B cell (primary cell): ENCODE measurements around the gene TBC1D2B. TPM values are rescaled to one million over a fixed set of nuclear protein-coding genes. Genes with fewer than 3 reads are reported as not detected.
A peak's percentile ranks its signal among the peaks of the same experiment; 100 is the strongest.

ENCODE experiments used
- ATAC-seq: fragments of 200-7000 bp; cut with Tn5 transposase; one replicate; pipeline ENCODE4 v1.10.0; 2021; ENCODE audit warnings: low read depth, mild to moderate bottlenecking, moderate number of reproducible peaks, moderate library complexity
- CTCF ChIA-PET: fragments of 350-600 bp; sonication (Branson Sonifier 250); formaldehyde crosslinking; loops from one replicate; lab custom pipeline; 2021; ENCODE audit warnings: antibody characterized with exemption, inconsistent platforms; lab: Charles Lee
- POLR2A ChIA-PET: fragments of 350-600 bp; sonication (Branson Sonifier 250); formaldehyde crosslinking; loops from one replicate; lab custom pipeline; 2021; ENCODE audit warnings: antibody characterized with exemption; lab: Charles Lee
- DNase-seq: peaks from one replicate; pipeline ENCODE4 v3.0.0; 2013
- H2AFZ ChIP-seq: 2 replicates; pipeline ENCODE4 v1.6.1; 2012; ENCODE audit warnings: mild to moderate bottlenecking, low read depth, low read length; ENCODE audit not compliant: insufficient read depth, poor library complexity, severe bottlenecking
- H3K27ac ChIP-seq, 2 donors: 1 replicate in 1 of 2; 2 replicates in 1 of 2; pipeline ENCODE4 v1.5.1; 2012 to 2013; ENCODE audit warnings: low read length in 2 of 2, mild to moderate bottlenecking in 2 of 2, moderate library complexity in 1 of 2
- H3K27me3 ChIP-seq, 4 experiments: fragments of 200-600 bp in 1 of 4; sonication (generic) in 1 of 4; replicated peaks in 1 of 4; 1 replicate in 2 of 4; 2 replicates in 2 of 4; pipeline versions ENCODE4 v1.6.1 to v1.7.0; 2013 to 2016; ENCODE audit warnings: low read length in 3 of 4, mild to moderate bottlenecking in 2 of 4, mixed read lengths in 1 of 4, moderate library complexity in 1 of 4; ENCODE audit not compliant: insufficient read depth in 4 of 4, control insufficient read depth in 3 of 4; ENCODE audit errors: control extremely low read depth in 1 of 4
- H3K36me3 ChIP-seq, 2 experiments: replicated peaks in 1 of 2; 1 replicate in 1 of 2; 2 replicates in 1 of 2; pipeline versions ENCODE4 v1.6.1 to v1.7.1; 2013; ENCODE audit warnings: low read length in 1 of 2; ENCODE audit not compliant: insufficient read depth in 2 of 2, control insufficient read depth in 1 of 2; ENCODE audit errors: control extremely low read depth in 1 of 2, extremely low read depth in 1 of 2
- H3K4me1 ChIP-seq, 2 donors: fragments of 200-600 bp in 1 of 2; sonication (generic) in 1 of 2; 1 replicate in 1 of 2; 2 replicates in 1 of 2; pipeline versions ENCODE4 v1.5.1 to v1.6.1; 2013 to 2017; ENCODE audit warnings: low read length in 2 of 2; ENCODE audit not compliant: control insufficient read depth in 2 of 2, insufficient read depth in 2 of 2
- H3K4me2 ChIP-seq: replicated peaks from 2 replicates; pipeline ENCODE3; 2012; ENCODE audit warnings: mild to moderate bottlenecking, low read depth, low read length; ENCODE audit not compliant: poor library complexity, severe bottlenecking
- H3K4me3 ChIP-seq, 5 experiments: fragments of 200-600 bp in 1 of 5; sonication (generic) in 1 of 5; 1 replicate in 3 of 5; 2 replicates in 2 of 5; pipeline versions ENCODE4 v1.5.1 to v1.7.0; 2011 to 2016; ENCODE audit warnings: low read length in 4 of 5, mild to moderate bottlenecking in 4 of 5, low read depth in 2 of 5, control low read depth in 1 of 5, moderate library complexity in 1 of 5; ENCODE audit not compliant: insufficient read depth in 1 of 5; ENCODE audit errors: control extremely low read depth in 1 of 5, extremely low read depth in 1 of 5
- H3K79me2 ChIP-seq: fragments of 200-600 bp; sonication (generic); one replicate; pipeline ENCODE4 v1.6.0; 2016; ENCODE audit warnings: low read length; ENCODE audit not compliant: control insufficient read depth, insufficient read depth
- H3K9ac ChIP-seq: fragments of 200-600 bp; sonication (generic); 2 replicates; pipeline ENCODE4 v1.6.1; 2017; ENCODE audit warnings: mild to moderate bottlenecking, low read length, moderate library complexity
- H3K9me3 ChIP-seq, 3 donors: one replicate each; pipeline versions ENCODE4 v1.6.1 to v1.7.1; 2013; ENCODE audit warnings: low read length in 2 of 3; ENCODE audit not compliant: control insufficient read depth in 2 of 3, insufficient read depth in 1 of 3; ENCODE audit errors: control extremely low read depth in 1 of 3
- H4K20me1 ChIP-seq: 2 replicates; pipeline ENCODE4 v1.6.0; 2012; ENCODE audit warnings: mild to moderate bottlenecking, low read length; ENCODE audit not compliant: insufficient read depth, control insufficient read depth, poor library complexity, severe bottlenecking
- H3K27ac Mint-ChIP-seq: one replicate; pipeline ENCODE4 v1.8.0; 2021; ENCODE audit warnings: mixed read lengths
- H3K27me3 Mint-ChIP-seq: one replicate; pipeline ENCODE4 v1.8.0; 2021; ENCODE audit warnings: mixed read lengths
- H3K4me1 Mint-ChIP-seq: one replicate; pipeline ENCODE4 v1.8.0; 2021; ENCODE audit warnings: mixed read lengths
- H3K4me3 Mint-ChIP-seq: one replicate; pipeline ENCODE4 v1.8.0; 2021; ENCODE audit warnings: mixed read lengths
- H3K9me3 Mint-ChIP-seq: one replicate; pipeline ENCODE4 v1.8.0; 2022; ENCODE audit warnings: mixed read lengths; ENCODE audit not compliant: insufficient read depth
- EZH2 ChIP-seq: IDR thresholded peaks from 2 replicates; pipeline ENCODE4 v1.6.1; 2012; ENCODE audit warnings: borderline replicate concordance, low read depth, mild to moderate bottlenecking, moderate library complexity, low read length; ENCODE audit not compliant: insufficient read depth, poor library complexity, severe bottlenecking
- WGBS: methylation state at CpG from one replicate; pipeline ENCODE4 v1.1.5; 2013; ENCODE audit warnings: missing lambda C conversion rate; ENCODE audit not compliant: insufficient coverage; 5-methylcytosine and 5-hydroxymethylcytosine counted together
- intact Hi-C: fragments of 100-400 bp; cut with micrococcal nuclease; formaldehyde crosslinking; loops from one replicate; pipeline ENCODE4 v1.10.0; 2022
- polyA plus RNA-seq: library from polyadenylated mRNA; depleted of rRNA; stranded (reverse); fragments of >200 nt; gene quantifications from 2 replicates; pipeline ENCODE4 v1.2.3, GENCODE V29; 2012
- total RNA-seq, 2 donors: library from RNA; stranded (reverse); fragments of 120-200 nt in 1 of 2; gene quantifications; 1 replicate in 1 of 2; 2 replicates in 1 of 2; pipeline versions ENCODE4 v1.2.3 to v1.2.4, GENCODE V29; 2013 to 2022
- TF ChIP-seq, protein P1 (sequence below): fragments of 200-600 bp; IDR thresholded peaks from one replicate; pipeline ENCODE4 v1.8.0; 2022; ENCODE audit warnings: antibody characterized with exemption, mild to moderate bottlenecking

The TBC1D2B gene
- total and polyA plus RNA-seq, 2 donors (not counting 1 experiment from before 2014, with no cell fraction given) = 8.5 to 26.1 TPM

DNA sequence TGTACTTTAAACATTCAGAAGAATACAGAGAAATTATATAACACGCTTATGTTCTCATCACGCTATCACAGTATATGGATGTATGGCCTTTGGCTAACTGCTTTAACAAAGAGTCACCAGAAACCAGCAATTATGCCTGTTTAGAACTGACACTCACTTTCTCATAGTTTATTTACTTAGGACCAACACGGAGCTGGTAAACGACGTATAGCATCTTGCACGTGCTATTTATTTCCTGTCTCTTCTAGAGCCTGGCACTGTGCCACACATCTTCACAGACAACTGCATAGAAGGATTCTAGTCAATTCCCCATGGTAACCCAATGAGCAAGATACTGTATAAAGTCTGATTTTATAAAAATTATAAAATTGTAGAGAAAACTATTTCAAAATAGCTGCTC, 43.6 kb downstream of the TBC1D2B start:
- H3K36me3 ChIP-seq = peaks cover 0 to 6% of the 10 kb centered on the region in 2 experiments
- Mint-ChIP-seq H3K4me1 (peaks cover 56% of the 10 kb centered on the region), H3K9me3 (no peaks in the 10 kb centered on the region), H3K27me3 (no peaks in the 10 kb centered on the region), H3K4me3 (peak overlapping the region; percentile 48), H3K27ac (peak overlapping the region; percentile 37)
- peak; percentile 29 for DNase-seq
- H3K4me2 ChIP-seq = peak overlapping the region; percentile 60
- TF ChIP-seq, protein P1, sequence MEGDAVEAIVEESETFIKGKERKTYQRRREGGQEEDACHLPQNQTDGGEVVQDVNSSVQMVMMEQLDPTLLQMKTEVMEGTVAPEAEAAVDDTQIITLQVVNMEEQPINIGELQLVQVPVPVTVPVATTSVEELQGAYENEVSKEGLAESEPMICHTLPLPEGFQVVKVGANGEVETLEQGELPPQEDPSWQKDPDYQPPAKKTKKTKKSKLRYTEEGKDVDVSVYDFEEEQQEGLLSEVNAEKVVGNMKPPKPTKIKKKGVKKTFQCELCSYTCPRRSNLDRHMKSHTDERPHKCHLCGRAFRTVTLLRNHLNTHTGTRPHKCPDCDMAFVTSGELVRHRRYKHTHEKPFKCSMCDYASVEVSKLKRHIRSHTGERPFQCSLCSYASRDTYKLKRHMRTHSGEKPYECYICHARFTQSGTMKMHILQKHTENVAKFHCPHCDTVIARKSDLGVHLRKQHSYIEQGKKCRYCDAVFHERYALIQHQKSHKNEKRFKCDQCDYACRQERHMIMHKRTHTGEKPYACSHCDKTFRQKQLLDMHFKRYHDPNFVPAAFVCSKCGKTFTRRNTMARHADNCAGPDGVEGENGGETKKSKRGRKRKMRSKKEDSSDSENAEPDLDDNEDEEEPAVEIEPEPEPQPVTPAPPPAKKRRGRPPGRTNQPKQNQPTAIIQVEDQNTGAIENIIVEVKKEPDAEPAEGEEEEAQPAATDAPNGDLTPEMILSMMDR = no peak
- no peak for TF ChIP-seq EZH2
- CTCF ChIA-PET = interaction anchor here (0.8 to 3.9 kb wide), 5 partner anchors 15 to 77 kb away, joined by 3 to 17 read pairs (median 3); no protein-coding TSS in a partner anchor
- H4K20me1 ChIP-seq = no peaks in the 10 kb centered on the region
- H2AFZ ChIP-seq = no peak overlapping the region
- peaks cover 10% of the 10 kb centered on the region for H3K79me2 ChIP-seq
- POLR2A ChIA-PET = no interaction called here
- H3K4me1 ChIP-seq = peaks cover 32 to 42% of the 10 kb centered on the region in 2 donors
- H3K9me3 ChIP-seq = no peaks in the 10 kb centered on the region
- no peaks in the 10 kb centered on the region for H3K27me3 ChIP-seq
- H3K27ac ChIP-seq = peak overlapping the region in 1 of 2 donors; percentile 1
- no peak overlapping the region for H3K9ac ChIP-seq
- intact Hi-C loops = loop anchor here (2.0 to 5.0 kb wide), 2 partner anchors 17 to 33 kb away; no protein-coding TSS in a partner anchor
- no peak for ATAC-seq
- no peak overlapping the region for H3K4me3 ChIP-seq
- 0% methylated on average over 4 of the region's 6 CpGs for WGBS

DNA sequence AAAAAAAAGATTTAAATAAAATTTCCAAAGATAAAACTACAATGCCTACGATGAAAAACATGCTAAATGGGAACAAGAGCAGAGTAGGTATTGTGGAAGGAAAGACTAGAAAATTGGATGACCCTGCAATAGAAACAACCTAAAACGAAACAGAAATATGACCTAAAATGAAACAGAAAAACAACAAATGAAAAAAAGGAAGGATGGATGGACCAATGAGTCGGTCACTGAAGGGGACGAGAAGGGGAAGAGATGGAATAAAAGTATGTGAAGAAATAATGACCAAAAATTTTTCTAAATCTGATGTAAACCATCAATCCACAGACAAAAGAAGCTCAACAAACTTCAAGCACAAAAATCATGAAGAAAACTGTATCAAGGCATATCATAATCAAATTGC, 44.8 kb downstream of the TBC1D2B start:
- intact Hi-C loops = loop anchor here (5.0 kb wide), 1 partner anchor 35 kb away; no protein-coding TSS in a partner anchor
- Histone ChIP-seq H2AFZ (no peak overlapping the region), H3K4me1 (peaks cover 27 to 34% of the 10 kb centered on the region in 2 donors), H3K9ac (no peak overlapping the region), H4K20me1 (no peaks in the 10 kb centered on the region), H3K27me3 (no peaks in the 10 kb centered on the region), H3K4me3 (no peak overlapping the region), H3K9me3 (no peaks in the 10 kb centered on the region), H3K27ac (no peak overlapping the region), H3K36me3 (peaks cover 0 to 6% of the 10 kb centered on the region in 2 experiments), H3K79me2 (peaks cover 10% of the 10 kb centered on the region), H3K4me2 (no peak overlapping the region)
- no CpG with 5 or more reads among the region's 4 CpGs for WGBS
- ChIA-PET POLR2A (no interaction called here), CTCF (interaction anchor here (0.7 to 3.9 kb wide), 2 partner anchors 13 to 76 kb away, joined by 3 to 17 read pairs; no protein-coding TSS in a partner anchor)
- no peaks in the 10 kb centered on the region for H3K27me3 Mint-ChIP-seq
- peaks cover 45% of the 10 kb centered on the region for H3K4me1 Mint-ChIP-seq
- no peaks in the 10 kb centered on the region for H3K9me3 Mint-ChIP-seq
- TF ChIP-seq EZH2 = no peak
- TF ChIP-seq, protein P1 = no peak
- H3K4me3 Mint-ChIP-seq = no peak overlapping the region
- ATAC-seq = no peak
- no peak for DNase-seq
- no peak overlapping the region for H3K27ac Mint-ChIP-seq
